H9 (cell line): ENCODE data around the gene DNAAF5. TPM values are rescaled to one million over a fixed set of nuclear protein-coding genes. Genes with fewer than 3 reads are reported as not detected.
A peak's percentile ranks its signal among the peaks of the same experiment; 100 is the strongest.

Experiments
- DNase-seq: peaks from one replicate; pipeline ENCODE4 v3.0.0-alpha.2; 2017
- H2AFZ ChIP-seq: one replicate; pipeline ENCODE4 v1.6.1; 2013; ENCODE audit warnings: mild to moderate bottlenecking, low read length, control low read depth, moderate library complexity
- H2AK5ac ChIP-seq: 2 replicates; pipeline ENCODE4 v1.6.1; 2013; ENCODE audit warnings: low read length, control low read depth, mixed read lengths; ENCODE audit not compliant: insufficient read length
- H2BK120ac ChIP-seq: one replicate; pipeline ENCODE4 v1.6.1; 2013; ENCODE audit warnings: low read depth, mild to moderate bottlenecking, low read length, control low read depth, inconsistent platforms; ENCODE audit not compliant: poor library complexity, severe bottlenecking
- H2BK12ac ChIP-seq: 2 replicates; pipeline ENCODE4 v1.6.1; 2013; ENCODE audit warnings: low read length, control low read depth, mixed read lengths, low read depth; ENCODE audit not compliant: insufficient read length
- H2BK15ac ChIP-seq: 2 replicates; pipeline ENCODE4 v1.6.1; 2013; ENCODE audit warnings: low read depth, low read length, control low read depth
- H2BK20ac ChIP-seq: one replicate; pipeline ENCODE4 v1.6.1; 2013; ENCODE audit warnings: low read depth, mild to moderate bottlenecking, low read length, control low read depth, inconsistent platforms; ENCODE audit not compliant: poor library complexity, severe bottlenecking
- H2BK5ac ChIP-seq: 2 replicates; pipeline ENCODE4 v1.6.1; 2013; ENCODE audit warnings: low read length, control low read depth, mixed read lengths; ENCODE audit not compliant: insufficient read length
- H3K14ac ChIP-seq: 2 replicates; pipeline ENCODE4 v1.6.1; 2013; ENCODE audit warnings: low read length, control low read depth; ENCODE audit not compliant: insufficient read depth
- H3K18ac ChIP-seq: 2 replicates; pipeline ENCODE4 v1.6.1; 2013; ENCODE audit warnings: low read depth, mild to moderate bottlenecking, mixed read lengths, low read length, control low read depth; ENCODE audit not compliant: insufficient read length
- H3K23ac ChIP-seq: 2 replicates; pipeline ENCODE4 v1.6.1; 2013; ENCODE audit warnings: low read length, control low read depth, mixed read lengths, low read depth; ENCODE audit not compliant: insufficient read length
- H3K23me2 ChIP-seq: 2 replicates; pipeline ENCODE4 v1.6.1; 2013; ENCODE audit warnings: low read depth, mild to moderate bottlenecking, mixed read lengths, low read length, control low read depth; ENCODE audit not compliant: insufficient read length, poor library complexity, severe bottlenecking
- H3K27ac ChIP-seq: 2 replicates; pipeline ENCODE4 v1.5.1; 2013; ENCODE audit warnings: low read length, control low read depth, mixed read lengths, low read depth; ENCODE audit not compliant: insufficient read length
- H3K27me3 ChIP-seq: 2 replicates; pipeline ENCODE4 v1.6.1; 2013; ENCODE audit warnings: low read length, control low read depth, inconsistent platforms; ENCODE audit not compliant: insufficient read depth
- H3K4ac ChIP-seq: 2 replicates; pipeline ENCODE4 v1.6.1; 2013; ENCODE audit warnings: low read depth, mild to moderate bottlenecking, control low read depth, inconsistent platforms, low read length, moderate library complexity
- H3K4me1 ChIP-seq: 2 replicates; pipeline ENCODE4 v1.6.1; 2013; ENCODE audit warnings: low read length, control low read depth, inconsistent platforms; ENCODE audit not compliant: insufficient read depth
- H3K4me2 ChIP-seq: 2 replicates; pipeline ENCODE4 v1.6.1; 2013; ENCODE audit warnings: low read length, control low read depth, mixed read lengths; ENCODE audit not compliant: insufficient read length, insufficient read depth
- H3K56ac ChIP-seq: 2 replicates; pipeline ENCODE4 v1.6.1; 2013; ENCODE audit warnings: low read depth, mild to moderate bottlenecking, mixed read lengths, low read length, control low read depth; ENCODE audit not compliant: insufficient read length
- H3K79me1 ChIP-seq: 2 replicates; pipeline ENCODE4 v1.6.1; 2013; ENCODE audit warnings: low read depth, mild to moderate bottlenecking, moderate library complexity, low read length, control low read depth, inconsistent platforms; ENCODE audit not compliant: insufficient read depth, poor library complexity, severe bottlenecking
- H3K79me2 ChIP-seq: 2 replicates; pipeline ENCODE4 v1.6.1; 2013; ENCODE audit warnings: low read length, control low read depth, inconsistent platforms; ENCODE audit not compliant: insufficient read depth
- H3K9ac ChIP-seq: 2 replicates; pipeline ENCODE4 v1.6.1; 2013; ENCODE audit warnings: low read length, control low read depth, mixed read lengths; ENCODE audit not compliant: insufficient read length; ENCODE audit errors: extremely low read depth
- H3K9me3 ChIP-seq: one replicate; pipeline ENCODE4 v1.6.1; 2013; ENCODE audit warnings: low read depth, low read length, inconsistent platforms; ENCODE audit not compliant: control insufficient read depth
- H3T11ph ChIP-seq: one replicate; pipeline ENCODE4 v1.6.1; 2013; ENCODE audit warnings: mild to moderate bottlenecking, low read length, control low read depth, inconsistent platforms
- H4K20me1 ChIP-seq: one replicate; pipeline ENCODE4 v1.6.1; 2013; ENCODE audit not compliant: control insufficient read depth, insufficient read length, insufficient read depth
- H4K5ac ChIP-seq: 2 replicates; pipeline ENCODE4 v1.6.1; 2013; ENCODE audit warnings: low read depth, mild to moderate bottlenecking, mixed read lengths, low read length, control low read depth; ENCODE audit not compliant: insufficient read length
- H4K8ac ChIP-seq: replicated peaks from 2 replicates; pipeline ENCODE4 v1.6.1; 2013; ENCODE audit warnings: low read length, control low read depth, mixed read lengths, low read depth; ENCODE audit not compliant: insufficient read length
- H4K91ac ChIP-seq: 2 replicates; pipeline ENCODE4 v1.6.1; 2013; ENCODE audit warnings: low read depth, mild to moderate bottlenecking, moderate library complexity, mixed read lengths, low read length, control low read depth; ENCODE audit not compliant: insufficient read length
- H3K27ac Mint-ChIP-seq, 3 experiments: 2 replicates in 2 of 3; 3 replicates in 1 of 3; pipeline ENCODE4 v1.8.0; 2020 to 2021; ENCODE audit warnings: mixed read lengths in 3 of 3, mild to moderate bottlenecking in 1 of 3, moderate library complexity in 1 of 3
- H3K27me3 Mint-ChIP-seq: 2 replicates; pipeline ENCODE4 v1.8.0; 2021; ENCODE audit warnings: low read depth, mild to moderate bottlenecking, moderate library complexity, mixed read lengths
- H3K36me3 Mint-ChIP-seq, 3 experiments: 2 replicates in 2 of 3; 3 replicates in 1 of 3; pipeline ENCODE4 v1.8.0; 2020 to 2021; ENCODE audit warnings: low read depth in 3 of 3, mixed read lengths in 3 of 3; ENCODE audit not compliant: insufficient read depth in 1 of 3
- H3K4me1 Mint-ChIP-seq, 2 experiments: 2 replicates each; pipeline ENCODE4 v1.8.0; 2020; ENCODE audit warnings: mixed read lengths in 2 of 2
- H3K4me3 Mint-ChIP-seq, 2 experiments: 2 replicates in 1 of 2; 3 replicates in 1 of 2; pipeline ENCODE4 v1.8.0; 2020 to 2021; ENCODE audit warnings: mild to moderate bottlenecking in 2 of 2, mixed read lengths in 2 of 2, moderate library complexity in 1 of 2
- H3K9me3 Mint-ChIP-seq, 2 experiments: 2 replicates in 1 of 2; 3 replicates in 1 of 2; pipeline ENCODE4 v1.8.0; 2020; ENCODE audit warnings: mild to moderate bottlenecking in 2 of 2, mixed read lengths in 2 of 2, moderate library complexity in 1 of 2
- WGBS: extraction: QIAGEN DNeasy Blood & Tissue Kit; methylation state at CpG from one replicate; pipeline ENCODE4 v1.1.7; 2013; ENCODE audit warnings: missing lambda C conversion rate, low lambda C conversion rate, mixed read lengths; ENCODE audit not compliant: insufficient read length; ENCODE audit errors: extremely low coverage; 5-methylcytosine and 5-hydroxymethylcytosine counted together
- total RNA-seq: library from RNA; stranded (reverse); gene quantifications from 2 replicates; pipeline ENCODE4 v1.2.1, GENCODE V29; 2021
- TF ChIP-seq, protein P1 (sequence below): fragments of 200-600 bp; sonication (generic); conservative IDR thresholded peaks from 3 replicates; pipeline ENCODE4 v1.8.0; 2021; ENCODE audit warnings: antibody characterized with exemption, mild to moderate bottlenecking

Gene DNAAF5
- total RNA-seq, 1 experiment from 2014 or later = 43.5 TPM

DNA sequence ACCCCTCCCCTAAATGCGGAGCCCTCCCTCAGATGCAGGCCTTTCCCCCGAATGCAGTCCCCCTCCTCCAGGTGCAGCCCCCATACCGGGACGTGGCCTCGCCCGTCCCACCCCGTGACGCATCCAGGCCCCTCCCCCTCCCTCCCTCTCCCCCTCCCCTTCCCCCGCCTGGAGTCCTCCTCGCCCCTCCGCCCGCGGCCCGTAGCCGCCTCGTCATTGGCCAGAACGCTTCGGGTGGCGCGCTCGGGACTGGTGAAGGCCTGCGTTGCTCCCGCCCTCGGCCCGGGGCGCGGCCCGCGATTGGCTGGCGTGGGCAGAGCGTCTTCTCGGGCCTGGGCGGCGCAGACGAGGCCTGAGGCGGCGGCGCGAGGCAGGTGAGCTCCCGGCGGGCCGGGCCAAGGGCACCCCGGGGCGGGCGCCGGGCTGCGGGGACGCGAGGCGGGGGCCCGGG lies 89.8 kb downstream of the DNAAF5 start:
- TF ChIP-seq, protein P1, sequence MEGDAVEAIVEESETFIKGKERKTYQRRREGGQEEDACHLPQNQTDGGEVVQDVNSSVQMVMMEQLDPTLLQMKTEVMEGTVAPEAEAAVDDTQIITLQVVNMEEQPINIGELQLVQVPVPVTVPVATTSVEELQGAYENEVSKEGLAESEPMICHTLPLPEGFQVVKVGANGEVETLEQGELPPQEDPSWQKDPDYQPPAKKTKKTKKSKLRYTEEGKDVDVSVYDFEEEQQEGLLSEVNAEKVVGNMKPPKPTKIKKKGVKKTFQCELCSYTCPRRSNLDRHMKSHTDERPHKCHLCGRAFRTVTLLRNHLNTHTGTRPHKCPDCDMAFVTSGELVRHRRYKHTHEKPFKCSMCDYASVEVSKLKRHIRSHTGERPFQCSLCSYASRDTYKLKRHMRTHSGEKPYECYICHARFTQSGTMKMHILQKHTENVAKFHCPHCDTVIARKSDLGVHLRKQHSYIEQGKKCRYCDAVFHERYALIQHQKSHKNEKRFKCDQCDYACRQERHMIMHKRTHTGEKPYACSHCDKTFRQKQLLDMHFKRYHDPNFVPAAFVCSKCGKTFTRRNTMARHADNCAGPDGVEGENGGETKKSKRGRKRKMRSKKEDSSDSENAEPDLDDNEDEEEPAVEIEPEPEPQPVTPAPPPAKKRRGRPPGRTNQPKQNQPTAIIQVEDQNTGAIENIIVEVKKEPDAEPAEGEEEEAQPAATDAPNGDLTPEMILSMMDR = no peak
- DNase-seq = peak; percentile 99
- no peak overlapping the region for H2AK5ac ChIP-seq
- Mint-ChIP-seq H3K4me1 (peaks cover 41 to 43% of the 10 kb centered on the region in 2 experiments), H3K36me3 (peaks cover 13 to 35% (median 13%) of the 10 kb centered on the region in 3 experiments), H3K27ac (peak overlapping the region in 1 of 3 experiments; percentile 96; a peak in 2 of 7 replicates), H3K4me3 (peak overlapping the region; percentile 75 to 90), H3K9me3 (peaks cover 3 to 4% of the 10 kb centered on the region in 2 experiments; a peak in 2 of 5 replicates), H3K27me3 (no peaks in the 10 kb centered on the region; the same call in 1 of the 2 replicates)
- H4K91ac ChIP-seq = no peak overlapping the region
- H3K79me2 ChIP-seq = peaks cover 30% of the 10 kb centered on the region
- H2AFZ ChIP-seq = no peak overlapping the region
- no peak overlapping the region for H3K9ac ChIP-seq
- H2BK15ac ChIP-seq = no peak overlapping the region
- H3K9me3 ChIP-seq = no peaks in the 10 kb centered on the region
- H3K18ac ChIP-seq = no peak overlapping the region
- H2BK20ac ChIP-seq = no peak overlapping the region
- H3K4ac ChIP-seq = no peak overlapping the region
- no peak overlapping the region for H3T11ph ChIP-seq
- no peaks in the 10 kb centered on the region for H4K20me1 ChIP-seq
- no peak overlapping the region for H3K23ac ChIP-seq
- H3K27ac ChIP-seq = no peak overlapping the region
- no peak overlapping the region for H2BK120ac ChIP-seq
- no peaks in the 10 kb centered on the region for H3K4me1 ChIP-seq
- H3K56ac ChIP-seq = no peak overlapping the region
- H3K27me3 ChIP-seq = no peaks in the 10 kb centered on the region
- H2BK12ac ChIP-seq = no peak overlapping the region
- no peak overlapping the region for H3K14ac ChIP-seq
- H2BK5ac ChIP-seq = no peak overlapping the region
- H3K79me1 ChIP-seq = no peaks in the 10 kb centered on the region
- no CpG with 5 or more reads among the region's 51 CpGs for WGBS
- H3K23me2 ChIP-seq = peaks cover 5% of the 10 kb centered on the region
- H4K5ac ChIP-seq = no peak overlapping the region
- H3K4me2 ChIP-seq = peak overlapping the region; percentile 51
- H4K8ac ChIP-seq = no peak overlapping the region
